Subcutaneous adipose tissue (tissue), 4 donors: ENCODE data around the gene KDM4C. TPM values are rescaled to one million over a fixed set of nuclear protein-coding genes. Genes with fewer than 3 reads are reported as not detected.

Experiments
- total RNA-seq, 4 donors: library from RNA; depleted of rRNA; stranded (reverse); fragments of >200 nt; gene quantifications; one replicate each; pipeline ENCODE4 v1.1.0, GENCODE V29; 2016
- TF ChIP-seq, protein P1 (sequence below): fragments of 450-650 bp; IDR thresholded peaks from one replicate; pipeline ENCODE4 v1.5.1; 2016; ENCODE audit warnings: low read depth, mild to moderate bottlenecking, control low read depth, antibody characterized with exemption, moderate library complexity

KDM4C gene
- total RNA-seq, 4 donors from 2014 or later, result 31.6 to 37.2 (median 34.0) TPM

DNA sequence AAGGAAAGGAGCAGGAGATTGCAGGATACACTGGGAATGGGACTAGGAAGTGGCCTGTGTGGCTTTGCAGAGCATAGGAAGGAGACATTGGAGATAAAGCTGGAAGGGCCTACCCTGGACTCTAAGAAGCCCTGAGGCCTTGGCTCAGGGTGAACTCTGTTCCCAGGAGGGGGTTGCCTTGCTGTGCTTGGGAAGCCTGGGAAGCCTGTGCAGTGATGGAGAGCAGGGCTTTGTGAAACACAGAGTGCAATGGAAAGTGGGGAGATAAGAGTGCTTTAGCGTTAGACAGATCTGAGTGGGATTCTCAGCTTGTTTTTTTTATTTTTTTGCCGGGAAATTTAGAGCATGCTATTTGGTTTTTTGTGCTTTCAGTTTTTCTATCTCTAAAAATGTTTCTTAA, 437.8 kb downstream of the KDM4C start:
- TF ChIP-seq, protein P1, sequence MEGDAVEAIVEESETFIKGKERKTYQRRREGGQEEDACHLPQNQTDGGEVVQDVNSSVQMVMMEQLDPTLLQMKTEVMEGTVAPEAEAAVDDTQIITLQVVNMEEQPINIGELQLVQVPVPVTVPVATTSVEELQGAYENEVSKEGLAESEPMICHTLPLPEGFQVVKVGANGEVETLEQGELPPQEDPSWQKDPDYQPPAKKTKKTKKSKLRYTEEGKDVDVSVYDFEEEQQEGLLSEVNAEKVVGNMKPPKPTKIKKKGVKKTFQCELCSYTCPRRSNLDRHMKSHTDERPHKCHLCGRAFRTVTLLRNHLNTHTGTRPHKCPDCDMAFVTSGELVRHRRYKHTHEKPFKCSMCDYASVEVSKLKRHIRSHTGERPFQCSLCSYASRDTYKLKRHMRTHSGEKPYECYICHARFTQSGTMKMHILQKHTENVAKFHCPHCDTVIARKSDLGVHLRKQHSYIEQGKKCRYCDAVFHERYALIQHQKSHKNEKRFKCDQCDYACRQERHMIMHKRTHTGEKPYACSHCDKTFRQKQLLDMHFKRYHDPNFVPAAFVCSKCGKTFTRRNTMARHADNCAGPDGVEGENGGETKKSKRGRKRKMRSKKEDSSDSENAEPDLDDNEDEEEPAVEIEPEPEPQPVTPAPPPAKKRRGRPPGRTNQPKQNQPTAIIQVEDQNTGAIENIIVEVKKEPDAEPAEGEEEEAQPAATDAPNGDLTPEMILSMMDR, result no peak

DNA sequence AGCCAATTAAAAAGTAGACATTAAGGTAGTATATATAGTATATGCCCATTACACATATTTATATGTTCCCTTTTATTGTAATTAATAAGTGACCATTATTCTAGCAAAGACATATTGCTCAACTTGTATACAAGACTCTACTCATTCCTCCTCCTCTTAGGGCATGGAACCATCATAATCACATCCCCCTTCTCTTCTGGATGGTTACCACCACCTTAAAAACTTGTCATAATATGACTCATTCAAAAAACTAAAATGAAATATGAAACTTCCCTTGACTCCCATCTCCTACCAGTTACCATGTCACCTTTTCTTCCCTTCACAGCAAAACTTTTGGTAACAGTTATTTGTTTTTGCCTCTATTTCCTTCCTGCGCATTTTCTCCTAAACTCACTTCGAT, 438.7 kb downstream of the KDM4C start:
- TF ChIP-seq, protein P1, result no peak

DNA sequence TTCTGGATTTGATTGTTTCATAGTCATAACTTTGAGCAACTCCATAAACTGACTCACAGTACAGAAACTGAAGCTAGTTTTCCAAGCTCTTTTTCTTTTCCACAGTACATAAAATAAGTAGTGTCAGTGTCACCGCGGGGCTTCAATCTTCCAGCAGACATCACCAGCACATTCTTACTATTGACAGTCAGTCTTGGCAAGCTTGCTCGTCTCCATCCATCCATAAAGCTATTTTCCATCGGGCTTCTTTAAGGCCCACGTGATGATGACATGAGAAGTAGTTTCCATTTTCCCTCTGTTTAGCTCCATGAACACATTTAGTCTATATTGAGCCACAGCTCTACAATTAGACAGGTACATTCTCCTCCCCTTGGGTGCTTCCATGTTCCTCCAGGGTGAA, 443.4 kb downstream of the KDM4C start:
- TF ChIP-seq, protein P1, result no peak

DNA sequence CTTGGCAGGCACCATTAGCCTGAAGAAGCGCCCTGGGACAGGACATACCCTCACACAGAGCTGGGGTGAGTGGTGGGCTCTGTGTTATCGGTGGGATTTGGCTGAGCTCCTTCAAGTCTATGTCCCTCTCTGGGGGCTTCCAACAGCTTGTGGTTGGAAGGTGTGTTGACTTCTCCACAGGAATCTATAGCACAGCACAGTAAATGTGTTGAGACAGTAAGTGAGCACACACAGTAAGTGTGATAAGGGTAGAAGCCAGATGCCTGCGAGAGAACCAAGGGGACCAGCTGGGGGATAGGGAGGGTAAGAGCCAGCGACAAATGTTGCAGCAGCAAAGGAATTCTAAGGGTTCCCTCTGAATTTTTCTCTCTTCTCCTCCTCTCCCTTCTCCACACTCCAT, 448.0 kb downstream of the KDM4C start:
- TF ChIP-seq, protein P1, result no peak

DNA sequence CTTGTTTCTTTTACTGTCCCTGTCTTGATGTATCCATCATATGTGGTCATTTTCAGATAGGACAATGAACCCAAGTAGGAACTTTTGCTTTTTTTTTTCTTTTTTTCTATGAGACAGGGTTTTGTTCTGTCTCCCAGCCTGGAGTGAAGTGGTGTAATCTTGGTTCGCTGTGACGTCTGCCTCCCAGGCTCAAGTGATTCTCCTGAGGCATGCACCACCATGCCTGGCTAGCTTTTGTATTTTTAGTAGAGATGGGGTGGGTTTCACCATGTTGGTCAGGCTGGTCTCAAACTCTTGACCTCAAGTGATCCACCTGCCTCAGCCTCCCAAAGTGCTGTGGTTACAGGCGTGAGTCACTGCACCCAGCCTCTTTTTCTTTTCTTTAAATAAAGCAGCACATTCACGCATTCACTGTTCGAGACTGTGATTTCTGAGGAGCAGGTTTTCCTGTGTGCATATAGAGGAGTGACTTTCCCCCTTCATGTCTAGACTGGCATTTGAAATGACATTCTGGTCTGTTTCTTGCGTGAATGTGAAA, 448.5 kb downstream of the KDM4C start:
- TF ChIP-seq, protein P1, result no peak

DNA sequence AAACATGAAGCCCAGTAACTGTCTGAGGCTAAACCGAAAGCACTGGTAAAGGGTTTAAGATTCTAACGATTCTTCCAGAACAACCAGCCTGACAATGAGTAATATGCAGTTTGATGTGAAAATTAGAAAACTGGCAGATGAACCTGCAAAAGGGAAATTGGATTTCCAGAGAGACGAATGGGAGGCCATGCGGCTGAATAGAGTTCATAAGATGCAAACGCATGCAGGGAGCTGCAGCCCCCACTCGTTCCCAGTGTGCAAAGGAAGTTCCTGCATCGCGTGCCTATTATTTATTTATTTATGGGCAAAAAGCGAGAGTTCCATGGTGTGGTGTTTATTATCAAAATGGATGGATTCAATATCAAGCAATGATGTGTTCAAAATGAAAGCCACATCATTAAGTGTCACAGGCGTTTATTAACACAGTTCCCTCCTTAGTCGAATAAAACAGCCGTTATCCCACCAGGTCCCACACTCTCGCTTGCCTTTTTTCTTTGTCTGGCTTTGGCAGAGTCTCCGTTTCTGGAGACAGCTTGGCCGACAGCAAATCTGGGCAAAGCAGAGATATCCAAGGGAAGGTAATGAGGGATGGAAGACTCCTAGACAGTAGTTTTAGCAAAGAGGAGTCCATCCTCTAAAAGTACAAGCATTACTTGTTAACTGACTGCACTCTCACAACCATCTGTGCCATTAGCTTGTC, 451.4 kb downstream of the KDM4C start:
- TF ChIP-seq, protein P1, result no peak

DNA sequence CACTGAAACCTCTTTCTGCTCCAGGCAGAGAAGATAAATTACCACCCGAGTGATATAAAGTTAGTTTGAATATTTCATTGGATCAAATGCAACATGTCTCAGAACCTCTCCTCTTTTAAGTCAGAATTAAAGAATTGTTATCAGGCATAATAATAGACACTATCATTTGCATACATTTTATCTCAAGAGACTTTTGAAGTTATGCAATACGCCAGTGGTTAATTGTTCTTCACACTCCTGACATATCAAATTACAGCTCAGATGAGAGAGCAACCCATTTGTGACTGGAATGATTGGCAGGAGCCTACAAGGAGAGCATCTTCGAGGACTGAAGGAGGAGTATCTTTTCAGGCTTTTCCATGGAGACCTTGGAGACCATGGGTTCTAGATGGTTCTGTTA, 452.2 kb downstream of the KDM4C start:
- TF ChIP-seq, protein P1, result no peak
